Endothelial cell of umbilical vein (primary cell): Measurements from ENCODE around the gene ACP3.

Source experiments
- EZH2 ChIP-seq: IDR thresholded peaks from 2 replicates; pipeline ENCODE4 v1.6.1; 2012; ENCODE audit warnings: borderline replicate concordance, low read depth, mild to moderate bottlenecking, moderate library complexity, low read length, inconsistent platforms; ENCODE audit not compliant: severe bottlenecking
- FOS ChIP-seq: IDR thresholded peaks from 2 replicates; pipeline ENCODE4 v1.6.1; 2011; ENCODE audit warnings: mild to moderate bottlenecking, low read length, moderate library complexity, borderline replicate concordance; ENCODE audit not compliant: insufficient read depth
- MYC ChIP-seq: IDR thresholded peaks from one replicate; pipeline ENCODE4 v1.6.1; 2011; ENCODE audit warnings: mild to moderate bottlenecking, low read depth, low read length
- POLR2A ChIP-seq: IDR thresholded peaks from 2 replicates; pipeline ENCODE4 v1.6.1; 2012; ENCODE audit warnings: low read depth, mild to moderate bottlenecking, control low read depth, low read length
- POLR2AphosphoS5 ChIP-seq: IDR thresholded peaks from 2 replicates; pipeline ENCODE4 v1.6.1; 2012; ENCODE audit warnings: low read depth, mild to moderate bottlenecking, control low read depth, low read length, moderate library complexity; ENCODE audit not compliant: insufficient read depth
- TF ChIP-seq, protein P1 (sequence below): IDR thresholded peaks from 2 replicates; pipeline ENCODE4 v1.6.1; 2011; ENCODE audit not compliant: insufficient read depth, insufficient read length
- TF ChIP-seq, protein P2 (sequence below), 2 donors: IDR thresholded peaks; 1 replicate in 1 of 2; 2 replicates in 1 of 2; pipeline ENCODE4 v1.5.1; 2011; ENCODE audit warnings: low read length in 2 of 2, mild to moderate bottlenecking in 2 of 2, moderate library complexity in 2 of 2, control low read depth in 1 of 2, inconsistent platforms in 1 of 2, low read depth in 1 of 2; ENCODE audit not compliant: insufficient read depth in 1 of 2; ENCODE audit errors: extremely low read depth in 1 of 2

DNA sequence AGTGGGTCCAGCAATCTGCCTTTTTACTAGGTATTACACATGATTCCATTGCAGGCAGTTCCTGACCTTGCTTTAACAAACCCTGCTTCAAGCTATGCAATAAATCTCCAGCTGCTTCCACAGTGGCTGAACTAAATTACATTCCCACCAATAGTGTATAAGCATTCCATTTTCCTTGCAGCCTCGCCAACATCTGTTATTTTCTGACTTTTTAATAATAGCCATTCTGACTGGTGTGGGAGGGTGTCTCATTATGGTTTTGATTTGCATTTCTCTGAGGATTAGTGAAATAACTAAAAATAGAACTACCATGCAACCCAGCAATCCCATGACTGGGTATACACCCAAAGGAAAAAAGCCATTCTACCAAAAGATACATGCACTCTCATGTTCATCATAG is 63.7 kb downstream of the ACP3 start:
- no peak for TF ChIP-seq POLR2A
- TF ChIP-seq, protein P1, sequence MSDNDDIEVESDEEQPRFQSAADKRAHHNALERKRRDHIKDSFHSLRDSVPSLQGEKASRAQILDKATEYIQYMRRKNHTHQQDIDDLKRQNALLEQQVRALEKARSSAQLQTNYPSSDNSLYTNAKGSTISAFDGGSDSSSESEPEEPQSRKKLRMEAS: no peak
- TF ChIP-seq, protein P2, sequence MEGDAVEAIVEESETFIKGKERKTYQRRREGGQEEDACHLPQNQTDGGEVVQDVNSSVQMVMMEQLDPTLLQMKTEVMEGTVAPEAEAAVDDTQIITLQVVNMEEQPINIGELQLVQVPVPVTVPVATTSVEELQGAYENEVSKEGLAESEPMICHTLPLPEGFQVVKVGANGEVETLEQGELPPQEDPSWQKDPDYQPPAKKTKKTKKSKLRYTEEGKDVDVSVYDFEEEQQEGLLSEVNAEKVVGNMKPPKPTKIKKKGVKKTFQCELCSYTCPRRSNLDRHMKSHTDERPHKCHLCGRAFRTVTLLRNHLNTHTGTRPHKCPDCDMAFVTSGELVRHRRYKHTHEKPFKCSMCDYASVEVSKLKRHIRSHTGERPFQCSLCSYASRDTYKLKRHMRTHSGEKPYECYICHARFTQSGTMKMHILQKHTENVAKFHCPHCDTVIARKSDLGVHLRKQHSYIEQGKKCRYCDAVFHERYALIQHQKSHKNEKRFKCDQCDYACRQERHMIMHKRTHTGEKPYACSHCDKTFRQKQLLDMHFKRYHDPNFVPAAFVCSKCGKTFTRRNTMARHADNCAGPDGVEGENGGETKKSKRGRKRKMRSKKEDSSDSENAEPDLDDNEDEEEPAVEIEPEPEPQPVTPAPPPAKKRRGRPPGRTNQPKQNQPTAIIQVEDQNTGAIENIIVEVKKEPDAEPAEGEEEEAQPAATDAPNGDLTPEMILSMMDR (IDR thresholded peaks at IDR 0.05; ENCODE audit: extremely low read depth in 1 of 2, insufficient read depth in 1 of 2, low read depth in 1 of 2, low read length in 2 of 2): no peak
- no peak for TF ChIP-seq MYC
- no peak for TF ChIP-seq FOS
- no peak for TF ChIP-seq POLR2AphosphoS5
- no peak for TF ChIP-seq EZH2
